Mucosa of gallbladder (tissue), 1 donor: ENCODE results near the gene SMCO1. TPM values are rescaled to one million over a fixed set of nuclear protein-coding genes. Genes with fewer than 3 reads are reported as not detected.
"Not testable (repeated sequence)": the region's sequence is repeated elsewhere in the genome, so short reads cannot be mapped to it uniquely, and the experiment has no call there.

Experiments used
- DNase-seq: peaks from one replicate; pipeline ENCODE4 v3.0.0-alpha.2; 2020; ENCODE audit warnings: low spot score
- total RNA-seq: library from RNA; stranded (reverse); gene quantifications from one replicate; pipeline ENCODE4 v1.2.1, GENCODE V29; 2021
- donor health status: DM: no; HTN: no; CAD: no.

SMCO1 gene
- total RNA-seq, 1 donor from 2014 or later: not detected

GRCh38 chr3:196492080-196492479 lies 23.1 kb downstream of the SMCO1 start:
- DNase-seq: no peak

DNA sequence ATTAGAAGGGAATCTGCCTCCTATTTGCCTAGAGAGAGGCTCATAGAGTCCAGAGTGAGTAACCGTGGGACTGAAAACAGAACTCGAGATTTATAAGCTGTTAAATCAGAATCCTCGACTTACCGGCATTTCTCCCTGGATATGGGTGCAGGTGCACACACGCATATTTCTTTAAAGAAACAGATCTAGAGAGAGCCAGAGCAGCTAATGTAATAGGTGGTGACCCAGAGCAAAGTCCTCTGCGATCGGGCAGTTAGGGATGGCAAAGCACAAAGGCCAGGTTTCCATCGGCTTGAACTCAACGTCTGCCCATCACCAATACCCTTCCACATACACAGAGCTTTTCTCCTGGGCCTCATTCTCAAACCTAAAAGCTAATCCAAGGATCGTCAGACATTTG lies 25.4 kb downstream of the SMCO1 start:
- no peak for DNase-seq

- DNase-seq: no peak
Observed at GRCh38 chr3:196486263-196486662, 28.9 kb downstream of the SMCO1 start.

DNA sequence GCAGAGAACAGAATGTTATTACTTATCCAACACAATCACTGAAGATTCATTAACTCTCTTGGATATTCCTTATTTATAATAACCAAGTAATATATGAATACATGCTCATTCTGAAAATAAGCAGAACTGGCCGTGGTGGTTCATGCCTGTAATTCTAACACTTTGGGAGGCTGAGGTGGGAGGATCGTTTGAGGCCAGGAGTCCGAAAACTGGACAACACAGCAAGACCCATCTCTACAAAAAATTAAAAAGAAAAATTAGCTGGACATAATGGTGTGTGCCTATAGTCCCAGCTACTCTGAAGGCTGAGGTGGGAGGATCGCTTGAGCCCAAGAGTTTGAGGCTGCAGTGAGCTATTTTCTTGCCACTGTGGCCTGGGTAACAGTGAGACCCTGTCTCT lies 37.5 kb downstream of the SMCO1 start:
- no peak for DNase-seq

DNA sequence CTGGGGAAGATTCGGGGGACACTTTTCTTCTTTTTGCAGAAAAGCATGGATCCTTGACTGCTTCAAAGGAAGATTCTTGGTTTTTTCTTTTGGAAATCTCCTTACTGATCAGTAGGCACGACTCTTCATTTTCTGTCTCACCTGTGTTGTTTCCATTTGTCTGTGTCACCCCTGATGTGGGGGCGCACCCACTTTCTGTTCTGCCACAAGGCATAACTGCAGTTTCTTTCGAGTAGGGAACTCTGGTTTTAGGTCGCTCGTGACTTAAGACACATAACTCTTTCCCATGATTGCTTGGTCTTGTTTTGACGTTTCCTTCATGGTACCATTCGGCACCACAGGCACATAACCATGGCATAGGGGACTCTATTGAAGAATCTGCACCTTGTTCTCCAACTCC lies 42.9 kb downstream of the SMCO1 start:
- no peak for DNase-seq

- DNase-seq: no peak
Observed at GRCh38 chr3:196471551-196471950, 43.6 kb downstream of the SMCO1 start.

DNA sequence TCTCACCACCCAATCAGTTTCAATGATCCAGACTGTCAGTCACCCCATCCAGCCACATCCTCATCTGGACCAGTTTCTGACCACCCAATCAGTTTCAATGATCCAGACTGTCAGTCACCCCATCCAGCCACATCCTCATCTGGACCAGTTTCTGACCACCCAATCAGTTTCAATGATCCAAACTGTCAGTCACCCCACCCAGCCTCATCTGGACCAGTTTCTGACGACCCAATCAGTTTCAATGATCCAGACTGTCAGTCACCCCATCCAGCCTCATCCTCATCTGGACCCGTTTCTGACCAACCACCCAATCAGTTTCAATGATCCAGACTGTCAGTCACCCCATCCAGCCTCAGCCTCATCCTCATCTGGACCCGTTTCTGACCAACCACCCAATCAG lies 45.0 kb downstream of the SMCO1 start:
- not testable (repeated sequence) for DNase-seq

GRCh38 chr3:196463804-196464203 lies 51.3 kb downstream of the SMCO1 start:
- no peak for DNase-seq

DNA sequence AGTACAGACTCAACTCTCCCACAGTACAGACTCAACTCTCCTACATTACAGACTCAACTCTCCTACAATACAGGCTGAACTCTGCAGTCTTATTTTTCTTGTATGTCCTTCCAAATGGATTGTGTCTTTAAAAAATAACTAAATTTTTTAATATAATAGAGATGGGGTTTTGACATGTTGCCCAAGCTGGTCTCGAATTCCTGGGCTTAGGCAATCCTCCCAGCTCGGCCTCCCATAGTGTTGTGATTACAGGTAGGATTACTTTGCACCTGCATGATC lies 51.7 kb downstream of the SMCO1 start:
- DNase-seq: no peak

DNA sequence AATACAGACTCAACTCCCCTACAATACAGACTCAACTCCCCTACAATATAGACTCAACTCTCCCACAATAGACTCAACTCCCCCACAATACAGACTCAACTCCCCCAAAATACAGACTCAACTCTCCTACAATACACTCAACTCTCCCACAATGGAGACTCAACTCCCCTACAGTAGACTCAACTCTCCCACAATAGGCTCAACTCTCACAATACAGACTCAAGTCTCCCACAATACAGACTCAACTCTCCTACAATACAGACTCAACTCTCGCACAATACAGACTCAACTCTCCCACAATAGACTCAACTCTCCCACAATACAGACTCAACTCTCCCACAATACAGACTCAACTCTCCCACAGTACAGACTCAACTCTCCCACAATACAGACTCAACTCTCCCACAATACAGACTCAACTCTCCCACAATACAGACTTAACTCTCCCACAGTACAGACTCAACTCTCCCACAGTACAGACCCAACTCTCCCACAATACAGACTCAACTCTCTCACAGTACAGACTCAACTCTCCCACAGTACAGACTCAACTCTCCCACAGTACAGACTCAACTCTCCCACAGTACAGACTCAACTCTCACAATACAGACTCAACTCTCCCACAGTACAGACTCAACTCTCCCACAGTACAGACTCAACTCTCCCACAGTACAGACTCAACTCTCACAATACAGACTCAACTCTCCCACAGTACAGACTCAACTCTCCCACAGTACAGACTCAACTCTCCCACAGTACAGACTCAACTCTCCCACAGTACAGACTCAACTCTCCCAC lies 52.3 kb downstream of the SMCO1 start:
- not testable (repeated sequence) for DNase-seq

GRCh38 chr3:196458063-196458462 lies 57.1 kb downstream of the SMCO1 start:
- no peak for DNase-seq

GRCh38 chr3:196457470-196457869 lies 57.7 kb downstream of the SMCO1 start:
- DNase-seq: not testable (repeated sequence)

Other genes with a start within 250 kb of the SMCO1 start
- gene PCYT1A, start 227.6 kb downstream of the SMCO1 start, total RNA-seq: 54.9 TPM
- gene DYNLT2B, start 197.1 kb downstream of the SMCO1 start, total RNA-seq: 9.8 TPM
- not detected for gene TM4SF19, start 177.0 kb downstream of the SMCO1 start, total RNA-seq
- 52.0 TPM for gene UBXN7, start 82.9 kb downstream of the SMCO1 start, total RNA-seq
- gene RNF168, start 11.6 kb downstream of the SMCO1 start, total RNA-seq: 23.2 TPM
- gene WDR53, start 53.2 kb upstream of the SMCO1 start, total RNA-seq: 8.6 TPM
- gene FBXO45, start 53.3 kb upstream of the SMCO1 start, total RNA-seq: 7.5 TPM
- 6.4 TPM for gene NRROS, start 124.3 kb upstream of the SMCO1 start, total RNA-seq
- 3.3 TPM for gene CEP19, start 196.9 kb upstream of the SMCO1 start, total RNA-seq
- gene PIGX, start 197.0 kb upstream of the SMCO1 start, total RNA-seq: 21.5 TPM
- 63.4 TPM for gene PAK2, start 224.5 kb upstream of the SMCO1 start, total RNA-seq